Limb (tissue), 2 donors: ENCODE measurements around the gene FILIP1L.
A peak's percentile ranks its signal among the peaks of the same experiment; 100 is the strongest.

ENCODE experiments used
- DNase-seq, 2 donors: peaks; one replicate each; pipeline ENCODE4 v3.0.0-alpha.2; 2016; ENCODE audit errors: extremely low spot score in 2 of 2

Gene FILIP1L

GRCh38 chr3:99976584-99976983 is 137.7 kb downstream of the FILIP1L start:
- DNase-seq, result no peak

- DNase-seq, result no peak
These were observed 139.3 kb downstream of the FILIP1L start for GRCh38 chr3:99974989-99975388.

- DNase-seq, result peak in 1 of 2 donors; percentile 36
These were observed 141.8 kb downstream of the FILIP1L start for GRCh38 chr3:99972380-99973104.

GRCh38 chr3:99971761-99972160 is 142.5 kb downstream of the FILIP1L start:
- DNase-seq, result no peak

DNA sequence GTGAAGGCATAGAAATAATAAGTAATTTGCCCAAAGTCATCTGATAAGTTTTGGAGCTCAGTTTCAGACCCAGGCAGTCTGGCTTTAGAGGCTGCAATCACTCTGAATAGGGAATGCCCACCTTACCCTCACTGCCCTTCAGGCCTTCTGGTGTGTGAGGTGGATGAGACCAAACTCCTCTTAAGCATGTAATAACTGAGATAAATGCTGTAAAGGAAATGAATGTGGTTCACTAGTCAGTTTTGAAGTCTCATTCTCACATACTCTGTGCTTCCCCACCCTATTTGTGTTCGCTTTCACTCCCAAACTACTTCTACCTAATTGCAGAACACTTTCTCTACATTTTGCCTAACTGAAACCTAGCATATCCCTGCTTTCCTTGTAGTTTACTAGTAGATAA is 144.1 kb downstream of the FILIP1L start:
- no peak for DNase-seq

DNA sequence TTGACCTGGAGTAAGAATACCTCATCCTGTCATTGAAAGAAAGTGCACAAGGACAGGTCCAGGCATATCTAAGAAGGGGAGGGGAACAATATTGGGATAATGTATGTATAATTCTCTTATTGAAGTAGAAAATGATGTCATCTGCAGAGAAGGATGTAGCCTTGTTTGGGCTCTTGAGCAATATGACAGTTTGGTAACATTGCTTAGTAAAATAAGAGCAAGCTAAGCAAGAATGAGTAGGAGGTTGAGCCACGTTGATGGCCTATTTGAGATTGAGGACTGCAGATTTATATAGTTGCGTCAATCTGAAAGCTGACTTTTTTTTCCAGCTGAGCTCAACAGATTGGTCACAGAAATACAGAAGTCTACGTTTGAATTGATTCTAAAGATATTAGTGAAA is 145.2 kb downstream of the FILIP1L start:
- no peak for DNase-seq

DNA sequence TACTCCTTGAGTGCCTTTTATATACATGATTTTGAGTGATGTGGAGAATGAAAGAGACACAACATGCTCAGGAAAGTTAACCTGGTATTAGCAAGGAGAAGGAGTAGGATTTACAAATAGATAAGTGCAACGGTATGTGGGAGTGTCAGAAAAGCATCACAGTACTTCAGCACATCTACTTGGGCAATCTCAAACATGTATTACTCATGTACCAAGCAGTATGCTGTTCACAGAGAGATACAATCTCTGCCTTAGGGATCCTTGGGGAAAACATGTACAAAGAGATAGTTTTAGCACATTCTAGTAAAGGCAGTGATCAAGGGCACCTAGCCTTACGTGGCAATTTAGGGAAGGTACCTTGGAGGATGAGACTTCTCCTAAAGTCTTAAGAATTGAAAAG is 146.5 kb downstream of the FILIP1L start:
- DNase-seq, result no peak

DNA sequence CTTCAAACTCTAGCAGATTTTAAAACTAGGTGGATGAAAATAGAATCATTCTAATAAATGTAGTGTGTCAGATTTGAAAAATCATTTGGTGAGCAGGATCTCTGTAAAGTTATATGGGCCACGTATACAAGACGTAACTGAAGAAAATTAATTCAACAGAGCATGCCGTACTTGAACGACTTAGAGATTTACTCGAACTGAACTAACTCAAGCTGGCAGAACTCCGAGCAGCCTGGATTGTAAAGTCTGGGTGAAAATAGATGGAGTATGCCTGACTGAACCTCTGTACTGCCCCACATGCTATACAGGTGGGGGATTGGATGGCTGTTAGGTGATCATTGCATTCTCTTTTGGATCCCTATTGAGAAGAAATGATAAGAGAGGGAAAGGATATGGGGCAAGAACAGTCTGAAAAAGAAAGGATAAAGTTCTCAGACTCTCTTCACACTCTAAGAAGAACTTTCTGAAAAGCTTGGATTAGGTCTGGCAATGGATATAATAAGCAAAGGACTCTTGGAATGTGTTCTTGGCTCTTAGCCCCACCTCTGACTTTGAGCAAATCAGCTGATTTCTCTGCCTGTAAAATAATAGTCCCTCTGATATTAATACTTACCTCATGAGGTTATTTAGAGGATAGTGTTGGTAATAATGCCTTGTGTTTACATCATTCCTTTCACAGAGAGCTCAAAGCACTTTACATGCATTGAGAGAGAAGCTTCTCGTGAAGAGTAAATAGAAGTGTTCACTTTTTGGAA is 147.5 kb downstream of the FILIP1L start:
- DNase-seq, result peak in 1 of 2 donors; percentile 61

DNA sequence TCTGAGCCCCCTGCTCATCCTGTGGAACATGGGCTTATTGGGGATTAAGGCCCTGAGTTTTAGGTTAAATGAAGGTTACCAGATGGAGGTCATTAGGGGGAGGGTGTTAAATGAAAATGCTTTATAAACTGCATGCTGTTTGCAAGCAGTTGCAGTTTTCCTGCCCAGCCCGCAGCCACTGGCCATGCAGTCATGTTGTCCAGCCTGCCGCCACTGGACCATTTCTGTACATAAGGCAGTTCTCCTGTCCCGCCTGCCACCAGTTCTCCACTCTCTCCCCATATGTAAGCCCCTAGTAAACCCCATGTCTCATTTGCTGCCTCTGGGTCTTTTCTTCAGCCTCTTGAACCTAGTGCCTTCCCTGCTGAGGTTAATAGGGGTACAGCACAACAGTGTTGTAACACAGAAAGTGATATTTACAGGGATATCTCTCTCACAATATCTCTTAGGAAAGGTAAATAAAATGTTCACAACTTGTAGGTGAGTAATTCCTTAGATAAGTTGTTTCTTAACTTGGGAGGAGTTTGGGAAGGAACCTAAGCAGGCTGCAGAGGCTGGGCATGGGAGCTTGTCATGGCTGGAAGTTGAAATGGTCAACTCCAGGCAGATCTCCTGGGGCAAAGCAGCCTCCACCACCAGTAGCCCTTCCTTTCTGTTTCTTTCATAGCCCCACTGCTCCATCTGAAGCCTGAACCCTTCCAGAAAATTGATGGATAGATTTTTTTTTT is 148.5 kb downstream of the FILIP1L start:
- DNase-seq, result no peak

- no peak for DNase-seq
These were observed 149.2 kb downstream of the FILIP1L start for GRCh38 chr3:99965077-99965476.

- DNase-seq, result no peak
These were observed 151.6 kb downstream of the FILIP1L start for GRCh38 chr3:99962703-99963102.

DNA sequence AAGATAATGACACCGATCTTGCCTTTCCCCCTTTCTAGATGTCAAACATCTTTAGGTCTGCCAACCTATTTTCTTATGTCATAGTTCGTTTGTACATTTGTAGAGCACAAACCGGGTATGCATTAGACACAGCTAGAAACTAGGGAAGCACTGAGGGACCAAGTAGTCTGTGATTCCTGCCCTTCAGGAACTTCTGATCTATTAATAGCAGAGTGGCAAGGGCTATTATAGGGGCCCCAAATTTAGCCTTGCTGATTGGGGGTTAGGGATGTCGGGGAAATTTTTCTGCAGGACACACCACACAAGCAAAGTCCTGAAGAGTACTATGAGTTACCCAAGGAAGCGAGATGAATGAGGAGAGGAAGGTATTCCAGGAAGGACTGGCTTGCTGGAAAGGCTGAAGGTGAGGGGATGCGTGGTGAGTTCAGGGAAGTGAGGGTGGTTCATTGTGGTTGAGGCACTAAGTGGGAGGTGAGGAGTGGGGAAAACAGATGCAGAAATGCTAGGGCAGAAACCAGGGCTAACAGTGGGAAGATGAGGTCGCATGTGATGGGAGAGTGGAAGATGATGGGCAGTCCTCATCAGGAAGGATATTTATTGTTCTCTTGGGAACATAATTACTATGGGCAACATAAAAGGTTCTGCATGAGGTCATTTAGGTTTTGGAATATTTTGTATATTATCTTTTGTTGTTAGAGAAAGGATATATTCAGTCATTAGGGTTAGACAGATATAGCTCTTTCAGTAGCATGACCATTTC is 152.4 kb downstream of the FILIP1L start:
- DNase-seq, result no peak

DNA sequence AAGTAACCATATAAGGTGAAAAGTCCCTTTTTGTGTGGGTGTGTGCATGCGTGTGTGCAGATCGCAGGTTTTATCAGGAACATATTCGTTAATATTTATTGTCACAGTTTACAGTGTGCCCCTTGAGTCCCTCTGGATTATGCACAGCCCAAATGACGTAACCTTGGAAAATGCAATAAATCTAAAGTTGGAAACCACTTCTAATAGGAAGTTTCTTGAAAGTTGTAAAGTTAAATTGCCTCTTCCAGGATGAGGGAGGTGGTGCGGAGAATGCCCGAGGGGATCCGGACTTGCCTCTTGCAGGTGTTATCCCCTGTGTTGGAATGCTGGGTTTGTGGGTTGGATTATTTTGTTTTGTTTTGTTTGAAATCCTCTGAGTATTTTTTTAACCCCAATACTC is 153.4 kb downstream of the FILIP1L start:
- DNase-seq, result peak in 1 of 2 donors; percentile 62

DNA sequence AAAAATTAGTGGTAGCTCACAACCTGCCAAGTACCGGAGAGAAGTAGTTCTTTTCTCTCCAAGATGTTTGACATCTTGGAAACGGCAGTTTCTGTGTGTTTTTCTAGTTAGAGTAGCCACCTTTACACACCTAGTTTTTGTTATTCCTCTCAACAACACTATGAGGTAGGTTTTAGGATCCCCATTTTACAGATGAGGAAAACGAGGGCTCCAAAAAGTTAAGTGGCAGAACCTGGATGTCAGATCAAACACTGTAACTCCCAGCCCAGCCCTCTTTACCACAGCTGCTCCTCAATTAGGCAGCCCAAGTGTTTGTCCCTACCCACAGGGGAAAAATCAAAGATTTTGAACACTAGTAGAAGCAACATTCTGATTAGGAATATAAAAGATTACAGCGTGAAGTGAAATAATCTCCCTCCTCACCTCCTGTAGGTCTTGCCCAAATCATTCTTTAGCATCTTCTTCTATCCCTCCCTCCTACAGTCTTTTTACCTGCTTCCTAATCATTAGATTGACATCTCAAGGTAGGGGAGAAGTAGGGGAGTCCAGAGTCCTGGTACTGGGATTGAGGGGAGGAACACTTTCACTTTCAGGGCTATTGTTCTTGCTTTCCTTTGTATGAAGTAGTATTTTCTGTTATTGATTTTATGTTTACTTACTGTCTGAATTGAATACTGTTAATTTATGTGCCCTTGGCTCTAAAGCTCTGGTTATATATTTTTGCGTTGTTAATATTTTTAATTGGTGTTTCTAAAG is 154.0 kb downstream of the FILIP1L start:
- DNase-seq, result no peak

- DNase-seq, result no peak
These were observed 155.9 kb downstream of the FILIP1L start for GRCh38 chr3:99958222-99958912.

DNA sequence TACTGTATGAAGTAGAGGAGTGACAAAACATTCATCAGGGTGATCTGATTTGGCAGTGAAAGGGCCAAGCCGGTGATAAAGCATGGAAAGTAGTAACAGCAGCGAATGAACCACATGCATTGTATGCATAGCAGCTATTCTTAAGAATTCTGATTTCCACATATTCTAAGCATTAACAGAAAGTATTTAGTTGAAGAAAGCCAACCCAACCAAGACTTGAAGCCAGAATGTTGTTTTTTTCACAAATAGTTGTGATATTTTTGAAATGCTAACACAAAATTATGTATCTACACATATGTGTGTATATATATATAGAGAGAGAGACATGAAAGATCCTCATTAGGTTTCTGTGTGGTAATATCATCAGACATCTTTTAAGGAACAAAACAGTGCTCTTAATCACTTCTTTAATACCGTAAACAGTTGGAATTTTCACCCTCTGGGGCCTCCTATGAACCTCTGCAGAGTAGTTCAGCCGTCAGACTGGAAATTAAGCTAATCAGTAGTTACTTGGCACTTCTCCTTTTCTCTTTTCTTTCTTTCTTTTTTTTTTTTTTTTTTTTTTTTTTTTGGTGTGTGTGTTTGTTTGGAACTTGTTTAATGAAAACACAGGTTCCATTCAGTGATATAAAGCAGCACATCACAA is 157.0 kb downstream of the FILIP1L start:
- DNase-seq, result no peak

- no peak for DNase-seq
These were observed 158.3 kb downstream of the FILIP1L start for GRCh38 chr3:99955773-99956562.

- DNase-seq, result no peak
These were observed 159.2 kb downstream of the FILIP1L start for GRCh38 chr3:99954914-99955644.
